Measurements from ENCODE around the gene TRIM65. TPM values are rescaled to one million over a fixed set of nuclear protein-coding genes. Genes with fewer than 3 reads are reported as not detected.

The TRIM65 gene
- total and polyA plus RNA-seq, 2 of the 13 experiments (the other 11 are each of a cell fraction or from before 2014, with no cell fraction given): 10.3 to 22.4 TPM

- peak; percentile 91 for TF ChIP-seq ZNF883 (CRISPR knock-in tag; IDR thresholded peaks at IDR 0.05; ENCODE audit: not compliant biosample characterization)
- no peak for TF ChIP-seq ZNF737 (CRISPR knock-in tag; IDR thresholded peaks at IDR 0.05; ENCODE audit: borderline replicate concordance)
- no peak for TF ChIP-seq SATB2 (CRISPR knock-in tag; IDR thresholded peaks at IDR 0.05)
- TF ChIP-seq CREB3 (CRISPR knock-in tag; IDR thresholded peaks at IDR 0.05): peak; percentile 58; the same call in 1 of the 2 replicates
- no peak for TF ChIP-seq LCORL (IDR thresholded peaks at IDR 0.05)
- TF ChIP-seq LCORL (CRISPR knock-in tag; IDR thresholded peaks at IDR 0.05): peak; percentile 88
- TF ChIP-seq ZNF790 (CRISPR knock-in tag; IDR thresholded peaks at IDR 0.05; ENCODE audit: borderline replicate concordance): peak; percentile 78; the same call in 1 of the 2 replicates
- peak; percentile 41; the same call in 1 of the 2 replicates for TF ChIP-seq ZNF367 (CRISPR knock-in tag; IDR thresholded peaks at IDR 0.05; ENCODE audit: borderline replicate concordance)
- TF ChIP-seq, protein P1, sequence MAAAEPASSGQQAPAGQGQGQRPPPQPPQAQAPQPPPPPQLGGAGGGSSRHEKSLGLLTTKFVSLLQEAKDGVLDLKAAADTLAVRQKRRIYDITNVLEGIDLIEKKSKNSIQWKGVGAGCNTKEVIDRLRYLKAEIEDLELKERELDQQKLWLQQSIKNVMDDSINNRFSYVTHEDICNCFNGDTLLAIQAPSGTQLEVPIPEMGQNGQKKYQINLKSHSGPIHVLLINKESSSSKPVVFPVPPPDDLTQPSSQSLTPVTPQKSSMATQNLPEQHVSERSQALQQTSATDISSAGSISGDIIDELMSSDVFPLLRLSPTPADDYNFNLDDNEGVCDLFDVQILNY (CRISPR knock-in tag; conservative IDR thresholded peaks at IDR 0.05): peak; percentile 86
- no peak for TF ChIP-seq FOXP1 (IDR thresholded peaks at IDR 0.05)
- peak; percentile 30; the same call in 1 of the 2 replicates for TF ChIP-seq FOXP1 (CRISPR knock-in tag; IDR thresholded peaks at IDR 0.05)
- no peak for TF ChIP-seq RBAK (CRISPR knock-in tag; IDR thresholded peaks at IDR 0.05)
- peak; percentile 58; the same call in 1 of the 2 replicates for TF ChIP-seq ZNF784 (CRISPR knock-in tag; IDR thresholded peaks at IDR 0.05; ENCODE audit: borderline replicate concordance)
- TF ChIP-seq ZNF670 (CRISPR knock-in tag; IDR thresholded peaks at IDR 0.05; ENCODE audit: borderline replicate concordance): no peak
- TF ChIP-seq ATM (IDR thresholded peaks at IDR 0.05; ENCODE audit: borderline replicate concordance): no peak
- TF ChIP-seq RBM22 (optimal IDR thresholded peaks at IDR 0.05; ENCODE audit: low read length): peak; percentile 100
- TF ChIP-seq ZNF34 (CRISPR knock-in tag; IDR thresholded peaks at IDR 0.05; ENCODE audit: borderline replicate concordance): peak; percentile 76; the same call in 1 of the 2 replicates
- TF ChIP-seq SMARCC2 (IDR thresholded peaks at IDR 0.05): no peak
- TF ChIP-seq CC2D1A (CRISPR knock-in tag; IDR thresholded peaks at IDR 0.05): peak; percentile 90; the same call in 1 of the 2 replicates
- 0 out of 2 replicates have a peak, but pooled peaks have one; percentile 29 for TF ChIP-seq MYNN (CRISPR knock-in tag; IDR thresholded peaks at IDR 0.05; ENCODE audit: low read depth)
- TF ChIP-seq SALL2 (CRISPR knock-in tag; IDR thresholded peaks at IDR 0.05): peak; percentile 85; the same call in 1 of the 2 replicates
- TF ChIP-seq ZNF7 (CRISPR knock-in tag; IDR thresholded peaks at IDR 0.05): 0 out of 2 replicates have a peak, but pooled peaks have one; percentile 18
- no peak for TF ChIP-seq ZNF33A (CRISPR knock-in tag; IDR thresholded peaks at IDR 0.05; ENCODE audit: borderline replicate concordance)
- TF ChIP-seq ZFP36L1 (CRISPR knock-in tag; IDR thresholded peaks at IDR 0.05): peak; percentile 98
- TF ChIP-seq SMC3 (IDR thresholded peaks at IDR 0.05; ENCODE audit: low read length): no peak
- TF ChIP-seq PCBP1 (IDR thresholded peaks at IDR 0.05; ENCODE audit: borderline replicate concordance, low read depth, low read length): no peak
- peak; percentile 80 for TF ChIP-seq TEF (CRISPR knock-in tag; IDR thresholded peaks at IDR 0.05)
- TF ChIP-seq CHCHD3 (CRISPR knock-in tag; IDR thresholded peaks at IDR 0.05): 0 out of 2 replicates have a peak, but pooled peaks have one; percentile 1
- TF ChIP-seq MTA3 (CRISPR knock-in tag; IDR thresholded peaks at IDR 0.05): no peak
Measured at GRCh38 chr17:75940727-75941441, 44.1 kb upstream of the TRIM65 start, which contains the start of gene FBF1 (continued).

All from HepG2 (cell line).